ENCODE results near the gene OR9G1. TPM values are rescaled to one million over a fixed set of nuclear protein-coding genes. Genes with fewer than 3 reads are reported as not detected.

Gene OR9G1
- total RNA-seq, 1 experiment from 2014 or later: not detected

- Mint-ChIP-seq H3K4me1 (no peaks in the 10 kb centered on the region), H3K27me3 (ENCODE audit: low read depth) (no peaks in the 10 kb centered on the region), H3K27ac (peak overlapping the region; percentile 11; the same call in 1 of the 2 replicates), H3K36me3 (no peaks in the 10 kb centered on the region), H3K4me3 (no peak overlapping the region), H3K9me3 (no peaks in the 10 kb centered on the region)
- DNase-seq (ENCODE audit: low spot score) (no peak), ATAC-seq (no peak)
- ChIA-PET CTCF (no interaction called here), POLR2A (no interaction called here)
- TF ChIP-seq, protein P1, sequence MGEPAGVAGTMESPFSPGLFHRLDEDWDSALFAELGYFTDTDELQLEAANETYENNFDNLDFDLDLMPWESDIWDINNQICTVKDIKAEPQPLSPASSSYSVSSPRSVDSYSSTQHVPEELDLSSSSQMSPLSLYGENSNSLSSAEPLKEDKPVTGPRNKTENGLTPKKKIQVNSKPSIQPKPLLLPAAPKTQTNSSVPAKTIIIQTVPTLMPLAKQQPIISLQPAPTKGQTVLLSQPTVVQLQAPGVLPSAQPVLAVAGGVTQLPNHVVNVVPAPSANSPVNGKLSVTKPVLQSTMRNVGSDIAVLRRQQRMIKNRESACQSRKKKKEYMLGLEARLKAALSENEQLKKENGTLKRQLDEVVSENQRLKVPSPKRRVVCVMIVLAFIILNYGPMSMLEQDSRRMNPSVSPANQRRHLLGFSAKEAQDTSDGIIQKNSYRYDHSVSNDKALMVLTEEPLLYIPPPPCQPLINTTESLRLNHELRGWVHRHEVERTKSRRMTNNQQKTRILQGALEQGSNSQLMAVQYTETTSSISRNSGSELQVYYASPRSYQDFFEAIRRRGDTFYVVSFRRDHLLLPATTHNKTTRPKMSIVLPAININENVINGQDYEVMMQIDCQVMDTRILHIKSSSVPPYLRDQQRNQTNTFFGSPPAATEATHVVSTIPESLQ (CRISPR knock-in tag; IDR thresholded peaks at IDR 0.05): no peak
- TF ChIP-seq ZNF317 (CRISPR knock-in tag; IDR thresholded peaks at IDR 0.05; ENCODE audit: borderline replicate concordance, low read depth) (no peak), TEAD1 (CRISPR knock-in tag; IDR thresholded peaks at IDR 0.05) (no peak), ETV6 (CRISPR knock-in tag; IDR thresholded peaks at IDR 0.05) (no peak), FOXP4 (CRISPR knock-in tag; IDR thresholded peaks at IDR 0.05) (no peak), TCF7 (CRISPR knock-in tag; IDR thresholded peaks at IDR 0.05; ENCODE audit: low read depth) (no peak), CREM (CRISPR knock-in tag; IDR thresholded peaks at IDR 0.05) (no peak), ZNF263 (CRISPR knock-in tag; IDR thresholded peaks at IDR 0.05; ENCODE audit: low read depth) (no peak), MLX (CRISPR knock-in tag; IDR thresholded peaks at IDR 0.05) (no peak)
- TF ChIP-seq, protein P2, sequence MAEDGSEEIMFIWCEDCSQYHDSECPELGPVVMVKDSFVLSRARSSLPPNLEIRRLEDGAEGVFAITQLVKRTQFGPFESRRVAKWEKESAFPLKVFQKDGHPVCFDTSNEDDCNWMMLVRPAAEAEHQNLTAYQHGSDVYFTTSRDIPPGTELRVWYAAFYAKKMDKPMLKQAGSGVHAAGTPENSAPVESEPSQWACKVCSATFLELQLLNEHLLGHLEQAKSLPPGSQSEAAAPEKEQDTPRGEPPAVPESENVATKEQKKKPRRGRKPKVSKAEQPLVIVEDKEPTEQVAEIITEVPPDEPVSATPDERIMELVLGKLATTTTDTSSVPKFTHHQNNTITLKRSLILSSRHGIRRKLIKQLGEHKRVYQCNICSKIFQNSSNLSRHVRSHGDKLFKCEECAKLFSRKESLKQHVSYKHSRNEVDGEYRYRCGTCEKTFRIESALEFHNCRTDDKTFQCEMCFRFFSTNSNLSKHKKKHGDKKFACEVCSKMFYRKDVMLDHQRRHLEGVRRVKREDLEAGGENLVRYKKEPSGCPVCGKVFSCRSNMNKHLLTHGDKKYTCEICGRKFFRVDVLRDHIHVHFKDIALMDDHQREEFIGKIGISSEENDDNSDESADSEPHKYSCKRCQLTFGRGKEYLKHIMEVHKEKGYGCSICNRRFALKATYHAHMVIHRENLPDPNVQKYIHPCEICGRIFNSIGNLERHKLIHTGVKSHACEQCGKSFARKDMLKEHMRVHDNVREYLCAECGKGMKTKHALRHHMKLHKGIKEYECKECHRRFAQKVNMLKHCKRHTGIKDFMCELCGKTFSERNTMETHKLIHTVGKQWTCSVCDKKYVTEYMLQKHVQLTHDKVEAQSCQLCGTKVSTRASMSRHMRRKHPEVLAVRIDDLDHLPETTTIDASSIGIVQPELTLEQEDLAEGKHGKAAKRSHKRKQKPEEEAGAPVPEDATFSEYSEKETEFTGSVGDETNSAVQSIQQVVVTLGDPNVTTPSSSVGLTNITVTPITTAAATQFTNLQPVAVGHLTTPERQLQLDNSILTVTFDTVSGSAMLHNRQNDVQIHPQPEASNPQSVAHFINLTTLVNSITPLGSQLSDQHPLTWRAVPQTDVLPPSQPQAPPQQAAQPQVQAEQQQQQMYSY (CRISPR knock-in tag; IDR thresholded peaks at IDR 0.05): no peak
Observed at GRCh38 chr11:56720513-56720912, 21.6 kb downstream of the OR9G1 start.

DNA sequence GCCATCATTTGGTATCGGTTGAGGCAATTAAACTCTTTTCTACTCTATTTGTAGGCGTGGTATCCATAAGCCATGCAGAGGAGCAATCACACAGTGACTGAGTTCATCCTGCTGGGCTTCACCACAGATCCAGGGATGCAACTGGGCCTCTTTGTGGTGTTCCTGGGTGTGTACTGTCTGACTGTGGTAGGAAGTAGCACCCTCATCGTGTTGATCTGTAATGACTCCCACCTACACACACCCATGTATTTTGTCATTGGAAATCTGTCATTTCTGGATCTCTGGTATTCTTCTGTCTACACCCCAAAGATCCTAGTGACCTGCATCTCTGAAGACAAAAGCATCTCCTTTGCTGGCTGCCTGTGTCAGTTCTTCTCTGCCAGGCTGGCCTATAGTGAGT, 41.2 kb downstream of the OR9G1 start:
- no peak for ATAC-seq

More for the DNA sequence above, 41.2 kb downstream of the OR9G1 start:
- ChIA-PET CTCF (interaction anchor here (1.0 kb wide), 1 partner anchor 10 kb away, joined by 3 read pairs; no protein-coding TSS in a partner anchor), POLR2A (no interaction called here)
- H3K27me3 Mint-ChIP-seq (ENCODE audit: low read depth): no peaks in the 10 kb centered on the region
- no peak for DNase-seq (ENCODE audit: low spot score)
- TF ChIP-seq IRF2 (CRISPR knock-in tag; IDR thresholded peaks at IDR 0.05; ENCODE audit: borderline replicate concordance, low read depth) (no peak), HMGA2 (CRISPR knock-in tag; IDR thresholded peaks at IDR 0.05) (no peak), KAT7 (CRISPR knock-in tag; IDR thresholded peaks at IDR 0.05; ENCODE audit: borderline replicate concordance) (no peak), FOXP4 (CRISPR knock-in tag; IDR thresholded peaks at IDR 0.05) (no peak), ZNF219 (CRISPR knock-in tag; IDR thresholded peaks at IDR 0.05; ENCODE audit: borderline replicate concordance) (no peak), NR2C2 (CRISPR knock-in tag; IDR thresholded peaks at IDR 0.05) (no peak)
- H3K27ac Mint-ChIP-seq: no peak overlapping the region
- no peaks in the 10 kb centered on the region; the same call in 1 of the 2 replicates for H3K36me3 Mint-ChIP-seq
- H3K4me1 Mint-ChIP-seq: no peaks in the 10 kb centered on the region
- no peak overlapping the region for H3K4me3 Mint-ChIP-seq
- peaks cover 22% of the 10 kb centered on the region for H3K9me3 Mint-ChIP-seq
